ENCODE measurements around the gene RABEPK.
"Not testable (repeated sequence)": the region's sequence is repeated elsewhere in the genome, so short reads cannot be mapped to it uniquely, and the experiment has no call there.

Gene RABEPK

DNA sequence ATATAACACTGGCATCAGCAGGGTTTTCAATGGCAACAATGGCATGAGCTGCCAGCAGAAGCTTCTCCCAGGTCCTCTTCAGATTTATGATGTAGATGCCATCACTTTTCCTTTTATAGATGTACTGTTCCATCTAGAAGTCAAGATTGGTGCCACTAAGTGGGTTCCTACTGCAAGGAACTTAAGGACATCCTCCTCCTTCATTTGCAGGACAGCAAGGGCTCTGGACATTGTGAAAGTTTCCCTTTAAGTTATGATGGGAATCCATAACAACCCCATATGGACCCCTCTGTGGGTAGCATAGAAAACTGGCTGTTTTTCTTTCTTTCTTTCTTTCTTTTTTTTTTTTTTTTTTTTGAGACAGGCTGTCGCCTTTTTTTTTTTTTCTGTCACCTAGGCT, 4.8 kb upstream of the RABEPK start:
- DNase-seq: not testable (repeated sequence)

- DNase-seq: no peak
Observed at GRCh38 chr9:125202846-125203618, 2.7 kb downstream of the RABEPK start.

DNA sequence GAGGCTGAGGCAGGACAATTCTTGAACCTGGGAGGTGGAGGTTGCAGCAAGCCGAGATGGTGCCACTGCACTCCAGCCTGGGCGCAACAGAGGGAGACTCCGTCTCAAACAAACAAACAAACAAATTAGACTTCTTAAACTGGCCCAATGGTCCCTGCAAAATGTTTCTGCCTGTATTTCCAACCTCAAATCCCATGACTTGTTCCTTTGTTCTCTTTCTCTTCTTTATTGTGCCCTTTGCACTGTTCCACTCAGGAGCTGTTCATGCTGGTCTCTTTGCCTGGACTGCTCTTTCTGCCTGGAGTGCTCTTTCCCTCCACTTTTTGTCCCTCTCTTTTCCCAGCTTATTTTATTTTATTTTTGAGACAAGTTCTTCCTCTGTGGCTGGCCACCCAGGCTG, 4.1 kb downstream of the RABEPK start:
- DNase-seq: no peak

DNA sequence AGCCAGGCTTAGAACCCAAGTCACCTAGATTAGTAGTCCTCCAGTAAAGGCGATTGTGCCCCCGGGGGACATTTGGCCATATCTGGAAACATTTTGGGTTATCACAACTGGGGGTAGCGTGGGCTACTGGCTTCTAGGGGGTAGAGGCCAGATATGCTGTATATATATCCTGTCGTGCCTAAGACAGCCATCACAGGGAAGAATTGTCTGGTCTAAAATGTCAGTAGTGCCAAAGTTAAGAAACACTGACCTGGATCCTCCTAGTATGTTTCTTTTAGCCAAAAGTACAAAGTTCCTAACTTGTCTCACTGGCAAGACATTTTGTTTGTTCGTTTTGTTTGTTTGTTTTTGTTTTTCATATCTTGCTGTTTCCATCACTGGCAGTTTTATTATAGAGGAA, 13.8 kb downstream of the RABEPK start:
- no peak for DNase-seq

DNA sequence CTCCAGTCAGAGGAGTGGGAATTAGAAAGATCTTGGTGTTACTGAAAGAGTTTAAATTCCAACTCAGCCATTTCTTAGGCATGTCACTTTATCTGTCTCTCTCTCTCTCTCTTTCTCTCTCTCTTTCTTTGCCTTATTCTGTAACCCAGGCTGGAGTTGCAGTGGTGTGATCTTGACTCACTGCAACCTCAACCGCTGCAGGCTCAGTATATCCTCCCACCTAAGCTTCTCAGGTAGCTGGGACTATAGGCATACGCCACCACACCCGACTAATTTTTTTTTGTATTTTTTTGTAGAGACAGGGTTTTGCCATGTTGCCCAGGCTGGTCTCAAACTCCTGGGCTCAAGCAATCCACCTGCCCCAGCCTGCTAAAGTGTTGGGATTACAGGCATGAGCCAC, 18.3 kb downstream of the RABEPK start:
- DNase-seq: no peak

DNA sequence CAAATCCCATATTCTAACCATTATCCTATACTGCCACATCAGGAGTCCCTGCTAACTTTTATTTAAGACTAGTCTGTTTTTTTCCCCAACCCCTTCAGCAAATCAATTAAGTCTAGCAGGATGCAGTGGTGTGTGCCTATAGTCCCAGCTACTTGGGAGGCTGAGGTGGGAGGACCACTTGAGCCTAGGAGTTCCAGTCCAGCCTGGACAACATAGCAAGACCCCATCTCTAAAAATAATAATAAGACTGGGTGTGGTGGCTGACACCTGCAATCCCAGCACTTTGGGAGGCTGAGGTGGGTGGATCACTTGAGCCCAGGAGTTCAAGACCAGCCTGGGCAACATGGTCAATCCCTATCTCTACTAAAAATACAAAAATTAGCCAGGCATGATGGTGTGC, 24.5 kb downstream of the RABEPK start:
- DNase-seq: not testable (repeated sequence)

DNA sequence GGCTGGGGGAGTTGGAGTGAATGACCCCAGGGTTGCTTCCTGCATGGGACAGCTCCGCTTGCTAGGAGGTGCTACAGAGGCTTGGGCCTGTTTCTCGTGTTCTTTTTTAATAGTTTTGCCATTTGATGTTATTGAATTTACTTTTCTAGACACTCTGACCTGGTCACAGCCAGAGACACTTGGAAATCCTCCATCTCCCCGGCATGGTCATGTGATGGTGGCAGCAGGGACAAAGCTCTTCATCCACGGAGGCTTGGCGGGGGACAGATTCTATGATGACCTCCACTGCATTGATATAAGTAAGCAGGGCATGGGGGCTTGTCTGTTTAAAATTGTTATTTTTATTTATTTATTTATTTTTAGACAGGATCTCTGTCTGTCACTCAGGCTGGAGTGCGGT, 27.4 kb downstream of the RABEPK start:
- DNase-seq: no peak

- DNase-seq: peak in 3 of 4 experiments; percentile 12 to 33 (median 30)
Observed at GRCh38 chr9:125233678-125234077, 33.3 kb downstream of the RABEPK start.

GRCh38 chr9:125234099-125234498, 33.8 kb downstream of the RABEPK start:
- DNase-seq: not testable (repeated sequence)

DNA sequence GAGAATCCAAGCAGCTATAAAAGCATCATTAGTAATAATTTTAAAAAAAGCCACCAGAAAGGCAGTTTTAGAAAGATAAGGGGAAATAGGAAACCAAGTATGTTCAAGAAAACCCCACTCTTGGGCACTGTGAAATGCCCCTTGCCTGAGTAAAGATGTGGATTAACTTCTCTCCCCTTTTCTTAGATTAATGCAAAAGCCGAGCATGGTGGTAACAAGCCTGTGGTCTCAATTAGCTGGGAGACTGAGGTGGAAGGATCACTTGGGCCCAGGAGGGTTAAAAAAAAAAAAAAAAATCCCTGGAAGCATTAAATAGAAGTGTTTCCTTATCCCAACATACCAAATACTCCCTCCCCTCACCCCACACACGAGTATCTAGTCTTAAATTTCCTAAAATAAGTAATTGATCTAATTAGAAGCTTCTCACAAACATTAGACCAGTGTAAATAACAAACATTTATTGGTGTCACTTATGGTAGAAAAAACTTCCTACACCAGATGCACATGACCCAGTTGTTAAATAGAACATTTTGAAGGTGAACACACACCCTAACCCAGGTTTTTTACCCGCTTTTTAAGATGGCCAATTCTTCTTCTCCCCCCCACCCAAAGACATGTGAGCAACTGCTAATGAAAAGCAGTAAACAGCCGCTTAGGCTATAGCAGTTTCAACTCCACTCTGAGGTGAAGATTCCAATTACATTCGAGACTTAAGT, 35.6 kb downstream of the RABEPK start:
- DNase-seq: no peak

DNA sequence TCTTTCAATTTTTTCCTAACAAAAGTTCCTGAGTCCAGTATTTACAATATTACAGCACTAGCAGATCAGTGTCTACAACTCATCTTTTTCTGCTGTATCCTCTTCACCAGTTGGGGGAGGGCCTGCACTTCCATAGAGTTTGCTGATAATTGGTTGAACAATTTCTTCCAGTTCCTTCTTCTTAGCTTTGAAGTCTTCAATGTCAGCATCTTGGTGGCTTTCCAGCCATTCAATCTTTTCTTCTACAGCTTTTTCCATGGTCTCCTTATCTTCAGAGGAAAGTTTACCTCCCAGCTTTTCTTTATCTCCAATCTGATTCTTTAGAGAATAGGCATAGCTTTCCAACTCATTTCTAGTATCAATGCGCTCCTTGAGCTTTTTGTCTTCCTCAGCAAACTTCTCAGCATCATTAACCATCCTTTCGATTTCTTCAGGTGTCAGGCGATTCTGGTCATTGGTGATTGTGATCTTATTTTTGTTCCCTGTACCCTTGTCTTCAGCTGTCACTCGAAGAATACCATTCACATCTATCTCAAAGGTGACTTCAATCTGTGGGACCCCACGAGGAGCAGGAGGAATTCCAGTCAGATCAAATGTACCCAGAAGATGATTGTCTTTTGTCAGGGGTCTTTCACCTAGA, 36.3 kb downstream of the RABEPK start:
- DNase-seq: peak in 3 of 4 experiments; percentile 32 to 42 (median 39)

DNA sequence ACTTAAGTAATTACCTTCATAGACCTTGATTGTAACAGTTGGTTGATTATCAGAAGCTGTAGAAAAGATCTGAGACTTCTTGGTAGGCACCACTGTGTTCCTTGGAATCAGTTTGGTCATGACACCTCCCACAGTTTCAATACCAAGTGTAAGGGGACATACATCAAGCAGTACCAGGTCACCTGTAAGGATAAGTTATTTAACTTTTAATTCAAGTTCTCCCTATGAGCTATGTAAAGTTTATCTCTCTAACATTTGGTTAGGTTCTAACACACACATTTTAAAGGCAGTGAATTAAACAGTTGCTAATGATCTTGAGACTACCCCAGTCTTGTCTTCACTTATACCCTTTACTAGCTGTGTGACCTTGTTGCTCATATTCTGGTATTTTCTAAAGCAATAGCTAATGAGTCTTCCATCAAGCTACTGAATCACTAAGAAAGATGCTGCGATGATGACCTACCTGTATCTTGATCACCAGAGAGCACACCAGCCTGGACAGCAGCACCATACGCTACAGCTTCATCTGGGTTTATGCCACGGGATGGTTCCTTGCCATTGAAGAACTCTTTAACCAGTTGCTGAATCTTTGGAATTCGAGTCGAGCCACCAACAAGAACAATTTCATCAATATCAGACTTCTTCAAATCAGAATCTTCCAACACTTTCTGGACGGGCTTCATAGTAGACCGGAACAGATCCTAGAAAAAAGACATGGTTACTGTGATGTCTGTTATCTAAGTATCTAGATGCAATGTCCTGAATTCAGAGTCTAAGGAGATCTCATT, 38.0 kb downstream of the RABEPK start:
- no peak for DNase-seq

DNA sequence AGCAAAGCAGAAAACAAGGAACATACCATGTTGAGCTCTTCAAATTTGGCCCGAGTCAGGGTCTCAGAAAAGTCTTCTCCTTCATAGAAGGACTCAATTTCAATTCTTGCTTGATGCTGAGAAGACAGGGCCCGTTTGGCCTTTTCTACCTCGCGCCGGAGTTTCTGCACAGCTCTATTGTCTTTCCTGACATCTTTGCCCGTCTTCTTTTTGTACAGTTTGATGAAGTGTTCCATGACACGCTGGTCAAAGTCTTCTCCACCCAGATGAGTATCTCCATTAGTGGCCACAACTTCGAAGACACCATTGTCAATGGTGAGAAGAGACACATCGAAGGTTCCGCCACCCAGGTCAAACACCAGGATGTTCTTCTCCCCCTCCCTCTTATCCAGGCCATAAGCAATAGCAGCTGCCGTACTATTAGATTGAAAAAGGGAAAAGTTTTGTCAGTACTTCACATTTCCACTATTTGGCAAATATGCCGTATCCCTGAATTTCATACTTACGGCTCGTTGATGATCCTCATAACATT, 38.6 kb downstream of the RABEPK start:
- DNase-seq: peak in 1 of 4 experiments; percentile 4

GRCh38 chr9:125239631-125240597, 39.6 kb downstream of the RABEPK start:
- DNase-seq: no peak

DNA sequence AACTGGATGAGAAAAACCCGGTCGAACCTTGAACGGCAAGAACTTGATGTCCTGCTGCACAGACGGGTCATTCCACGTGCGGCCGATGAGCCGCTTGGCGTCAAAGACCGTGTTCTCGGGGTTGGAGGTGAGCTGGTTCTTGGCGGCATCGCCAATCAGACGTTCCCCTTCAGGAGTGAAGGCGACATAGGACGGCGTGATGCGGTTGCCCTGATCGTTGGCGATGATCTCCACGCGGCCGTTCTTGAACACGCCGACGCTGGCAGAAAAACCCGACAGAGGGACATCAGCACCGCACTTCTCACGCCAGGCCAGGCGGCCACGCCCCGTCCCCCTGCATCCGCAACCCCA, 40.3 kb downstream of the RABEPK start:
- DNase-seq: peak; percentile 49 to 64 (median 58)

DNA sequence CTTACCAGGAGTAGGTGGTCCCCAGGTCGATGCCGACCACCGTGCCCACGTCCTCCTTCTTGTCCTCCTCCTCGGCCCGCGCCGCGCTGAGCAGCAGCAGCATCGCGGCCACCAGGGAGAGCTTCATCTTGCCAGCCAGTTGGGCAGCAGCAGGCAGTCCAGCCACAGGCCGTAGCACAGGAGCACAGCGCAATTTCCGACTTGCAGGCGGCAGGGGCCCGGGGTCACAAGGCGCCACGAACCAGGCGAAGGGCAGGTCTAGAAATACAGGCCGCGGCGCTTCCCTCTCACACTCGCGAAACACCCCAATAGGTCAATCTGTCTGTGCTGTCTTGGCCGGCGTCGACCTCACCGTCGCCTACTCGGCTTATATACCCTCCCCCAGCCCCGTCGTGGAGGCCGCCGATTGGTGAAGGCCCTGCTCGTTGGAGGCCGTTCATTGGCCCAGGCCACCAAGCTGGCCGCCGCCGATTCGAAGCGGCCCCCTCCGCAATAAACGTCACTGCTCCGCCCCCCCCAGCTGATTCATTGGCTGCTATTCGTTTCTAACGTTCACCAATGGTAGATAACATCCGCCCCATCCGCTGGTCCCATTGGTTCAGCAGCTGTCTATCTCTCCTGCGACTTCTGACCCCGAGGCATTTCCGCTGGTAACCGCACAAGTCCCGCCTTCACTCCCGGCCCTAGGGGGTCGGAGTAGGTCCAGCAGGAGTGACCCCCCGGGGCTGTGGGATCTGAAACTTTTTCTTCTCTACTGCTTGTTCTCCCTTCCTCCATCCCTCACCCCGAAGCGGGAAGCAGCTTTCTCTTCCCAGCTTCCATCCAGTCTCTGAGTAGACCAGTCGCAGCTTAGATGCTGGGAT, 40.9 kb downstream of the RABEPK start, which contains the start of gene HSPA5:
HSPA5 (minus strand) TSS at position 344 of the 863 bp plus-strand sequence; CDS start at position 127, 217 bp downstream.
- peak; percentile 99 to 100 (median 99) for DNase-seq

- DNase-seq: peak; percentile 34 to 48 (median 42)
Observed at GRCh38 chr9:125241863-125242739, 41.8 kb downstream of the RABEPK start.

- DNase-seq: no peak
Observed at GRCh38 chr9:125243792-125244260, 43.5 kb downstream of the RABEPK start.

DNA sequence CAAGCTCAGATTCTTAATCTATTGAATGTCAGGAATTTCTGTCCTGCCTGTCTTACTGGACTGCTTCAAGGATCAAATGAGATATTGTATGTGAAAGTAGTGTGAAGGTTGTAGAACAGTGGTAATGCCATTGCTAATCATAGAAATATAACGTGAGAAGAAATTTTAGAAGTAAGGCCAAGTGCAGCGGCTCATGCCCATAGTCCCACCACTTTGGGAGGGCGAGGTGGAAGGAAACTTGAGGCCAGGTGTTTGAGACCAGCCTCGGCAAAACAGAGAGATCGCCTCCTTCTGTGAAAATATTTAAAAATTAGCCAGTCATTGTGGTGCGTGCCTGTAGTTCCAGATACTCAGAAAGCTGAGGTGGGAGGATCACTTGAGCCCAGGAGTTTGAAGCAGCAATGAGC, 45.9 kb downstream of the RABEPK start:
- no peak for DNase-seq

Data from suppressor macrophage (primary cell).